Suprapubic skin (tissue), 4 donors: ENCODE measurements around the gene SRSF1.

ENCODE experiments used
- EP300 ChIP-seq: sonication (generic); formaldehyde crosslinking; IDR thresholded peaks from one replicate; pipeline ENCODE4 v1.6.1; 2017; ENCODE audit warnings: antibody characterized with exemption
- POLR2A ChIP-seq, 2 donors: fragments of 450-650 bp; IDR thresholded peaks; one replicate each; pipeline ENCODE4 v1.6.1; 2017; ENCODE audit warnings: antibody characterized with exemption in 2 of 2, mild to moderate bottlenecking in 2 of 2, moderate library complexity in 2 of 2
- POLR2AphosphoS5 ChIP-seq, 3 donors: sonication (generic); formaldehyde crosslinking; IDR thresholded peaks; one replicate each; pipeline ENCODE4 v1.6.1; 2017; ENCODE audit warnings: antibody characterized with exemption in 3 of 3
- TF ChIP-seq, protein P1 (sequence below), 2 donors: fragments of 200-600 bp in 1 of 2; fragments of 450-650 bp in 1 of 2; sonication (generic) in 1 of 2; IDR thresholded peaks; one replicate each; pipeline ENCODE4 v1.5.1; 2016 to 2019; ENCODE audit warnings: antibody characterized with exemption in 2 of 2, mild to moderate bottlenecking in 1 of 2, moderate library complexity in 1 of 2

DNA sequence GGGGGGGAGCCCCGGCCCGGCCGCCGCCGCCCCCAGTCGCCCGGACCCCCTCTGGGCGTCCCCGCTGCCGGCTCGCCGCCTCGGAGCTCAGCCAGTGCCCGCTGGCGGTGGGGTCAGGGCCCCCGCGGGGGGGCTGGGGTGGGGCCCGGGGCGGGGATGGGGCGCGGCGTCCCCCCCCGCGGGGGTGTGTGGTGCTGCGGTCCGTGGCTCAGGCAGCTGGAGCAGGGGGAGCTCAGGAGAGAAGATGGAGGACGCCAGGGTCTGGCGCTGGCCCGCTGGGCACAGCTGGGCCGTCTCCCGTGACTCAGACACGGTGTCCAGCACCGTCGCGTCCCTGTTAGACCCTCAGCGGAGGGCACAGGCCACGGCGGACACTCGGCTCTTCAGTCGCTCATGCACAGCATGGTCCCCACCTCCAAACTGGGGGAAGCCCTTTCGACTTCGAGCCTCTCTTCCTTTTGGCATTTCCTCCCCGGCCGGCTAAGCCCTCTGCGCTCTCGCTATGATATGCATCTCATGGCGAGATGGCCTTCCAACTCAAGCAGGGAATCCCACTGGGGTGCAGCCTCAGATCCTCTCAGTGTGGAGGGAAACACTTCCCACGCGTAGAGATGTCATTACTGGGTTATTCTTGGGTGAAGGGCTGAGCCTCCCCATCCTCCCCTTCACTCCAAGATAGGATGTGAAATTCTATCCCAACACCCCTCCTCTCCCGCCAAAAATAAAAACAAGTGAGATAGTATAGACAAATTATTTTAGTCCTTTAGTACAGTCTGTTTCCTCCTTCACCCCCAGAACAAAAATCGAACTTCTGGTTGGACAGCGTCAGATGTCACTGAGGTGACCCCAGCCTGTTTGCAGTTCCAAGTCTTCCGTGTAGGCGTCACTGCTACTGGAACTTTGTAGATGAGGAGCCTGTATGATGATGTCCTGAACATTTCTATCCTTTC, 18.5 kb downstream of the SRSF1 start:
- TF ChIP-seq, protein P1, sequence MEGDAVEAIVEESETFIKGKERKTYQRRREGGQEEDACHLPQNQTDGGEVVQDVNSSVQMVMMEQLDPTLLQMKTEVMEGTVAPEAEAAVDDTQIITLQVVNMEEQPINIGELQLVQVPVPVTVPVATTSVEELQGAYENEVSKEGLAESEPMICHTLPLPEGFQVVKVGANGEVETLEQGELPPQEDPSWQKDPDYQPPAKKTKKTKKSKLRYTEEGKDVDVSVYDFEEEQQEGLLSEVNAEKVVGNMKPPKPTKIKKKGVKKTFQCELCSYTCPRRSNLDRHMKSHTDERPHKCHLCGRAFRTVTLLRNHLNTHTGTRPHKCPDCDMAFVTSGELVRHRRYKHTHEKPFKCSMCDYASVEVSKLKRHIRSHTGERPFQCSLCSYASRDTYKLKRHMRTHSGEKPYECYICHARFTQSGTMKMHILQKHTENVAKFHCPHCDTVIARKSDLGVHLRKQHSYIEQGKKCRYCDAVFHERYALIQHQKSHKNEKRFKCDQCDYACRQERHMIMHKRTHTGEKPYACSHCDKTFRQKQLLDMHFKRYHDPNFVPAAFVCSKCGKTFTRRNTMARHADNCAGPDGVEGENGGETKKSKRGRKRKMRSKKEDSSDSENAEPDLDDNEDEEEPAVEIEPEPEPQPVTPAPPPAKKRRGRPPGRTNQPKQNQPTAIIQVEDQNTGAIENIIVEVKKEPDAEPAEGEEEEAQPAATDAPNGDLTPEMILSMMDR (IDR thresholded peaks at IDR 0.05): no peak
- no peak for TF ChIP-seq POLR2A (IDR thresholded peaks at IDR 0.05)
- TF ChIP-seq EP300: no peak
- TF ChIP-seq POLR2AphosphoS5 (IDR thresholded peaks at IDR 0.05): no peak
